Stomach (tissue), 9 donors: ENCODE data around the gene BRK1. TPM values are rescaled to one million over a fixed set of nuclear protein-coding genes. Genes with fewer than 3 reads are reported as not detected.
"Not testable (repeated sequence)": the region's sequence is repeated elsewhere in the genome, so short reads cannot be mapped to it uniquely, and the experiment has no call there.

ENCODE experiments used
- DNase-seq, 2 donors: peaks; one replicate each; pipeline versions ENCODE4 v3.0.0 to v3.0.0-alpha.2; 2013 to 2019
- H3K27ac ChIP-seq, 5 donors: fragments of 200-600 bp in 4 of 5; sonication (generic) in 4 of 5; one replicate each; pipeline ENCODE4 v1.5.1; 2013 to 2019; ENCODE audit warnings: mild to moderate bottlenecking in 1 of 5, moderate library complexity in 1 of 5
- H3K27me3 ChIP-seq, 3 donors: fragments of 200-600 bp; sonication (generic); one replicate each; pipeline ENCODE4 v1.5.1; 2017 to 2019; ENCODE audit warnings: mixed run types in 1 of 3
- H3K36me3 ChIP-seq, 4 donors: fragments of 200-600 bp; sonication (generic); 1 replicate in 3 of 4; 2 replicates in 1 of 4; pipeline ENCODE4 v1.5.1; 2016 to 2019
- H3K4me1 ChIP-seq, 4 donors: fragments of 200-600 bp; sonication (generic); one replicate each; pipeline ENCODE4 v1.5.1; 2016 to 2019
- H3K4me3 ChIP-seq, 4 donors: fragments of 200-600 bp; sonication (generic) in 3 of 4; one replicate each; pipeline ENCODE4 v1.5.1; 2016 to 2019; ENCODE audit warnings: mild to moderate bottlenecking in 1 of 4
- H3K9me3 ChIP-seq, 4 donors: fragments of 200-600 bp; sonication (generic); one replicate each; pipeline ENCODE4 v1.5.1; 2016 to 2019
- EP300 ChIP-seq: sonication (generic); formaldehyde crosslinking; IDR thresholded peaks from one replicate; pipeline ENCODE4 v1.6.1; 2017; ENCODE audit warnings: antibody characterized with exemption
- POLR2A ChIP-seq, 4 donors: fragments of 450-650 bp; IDR thresholded peaks; one replicate each; pipeline ENCODE4 v1.6.1; 2016; ENCODE audit warnings: antibody characterized with exemption in 4 of 4, control low read depth in 2 of 4, mild to moderate bottlenecking in 1 of 4, moderate library complexity in 1 of 4
- POLR2AphosphoS5 ChIP-seq, 3 donors: sonication (generic); formaldehyde crosslinking; IDR thresholded peaks; one replicate each; pipeline ENCODE4 v1.6.1; 2016; ENCODE audit warnings: antibody characterized with exemption in 3 of 3
- WGBS, 5 donors: extraction: QIAGEN DNeasy Blood & Tissue Kit in 3 of 5; methylation state at CpG; one replicate each; pipeline versions ENCODE4 v1.1.5 to v1.1.7; 2013 to 2018; 5-methylcytosine and 5-hydroxymethylcytosine counted together
- intact Hi-C: fragments of 100-400 bp; cut with DNase I; formaldehyde crosslinking; loops from one replicate; pipeline ENCODE4 v1.15.1; 2023; ENCODE audit warnings: low total_unique reads
- polyA plus RNA-seq, 3 donors: library from polyadenylated mRNA; stranded (reverse); fragments of 200-250 nt; gene quantifications; one replicate each; pipeline ENCODE4 v1.2.3, GENCODE V29; 2013
- total RNA-seq, 5 donors: library from RNA; depleted of rRNA; stranded (reverse); fragments of >200 nt; gene quantifications; one replicate each; pipeline versions ENCODE4 v1.1.0 to v1.2.3, GENCODE V29; 2014 to 2016
- TF ChIP-seq, protein P1 (sequence below), 7 experiments: fragments of 450-650 bp in 4 of 7; fragments of 200-600 bp in 3 of 7; sonication (generic) in 3 of 7; IDR thresholded peaks; one replicate each; pipeline ENCODE4 v1.5.1; 2016 to 2019; ENCODE audit warnings: antibody characterized with exemption in 7 of 7, control low read depth in 2 of 7, mild to moderate bottlenecking in 1 of 7
- donor health status: healthy with polysubstance abuse.
- donor health status: Bipolar disorder and iron deficiency.
- donor health status: healthy.

Gene BRK1
- total and polyA plus RNA-seq, 8 donors = 14.5 to 262 (median 109) TPM

DNA sequence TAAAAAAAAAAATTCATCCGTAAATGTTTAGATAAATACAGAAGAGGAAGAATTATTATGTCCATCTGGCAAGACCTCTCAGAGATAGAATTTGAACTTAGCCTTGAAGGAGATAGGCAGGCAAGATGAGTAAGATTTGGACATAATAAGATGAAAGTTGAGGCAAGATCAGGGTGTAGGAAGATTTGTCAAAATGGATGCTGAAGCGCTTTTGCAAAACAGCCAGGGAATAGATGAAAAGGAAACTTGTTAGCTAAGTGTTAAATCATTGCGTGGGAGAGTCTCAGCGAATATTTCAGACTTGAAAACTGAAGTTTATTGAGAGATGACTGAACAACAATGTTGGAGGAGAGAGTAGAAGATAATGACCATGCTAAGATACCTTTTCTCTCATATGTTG, 7.2 kb downstream of the BRK1 start:
- Histone ChIP-seq H3K9me3 (no peaks in the 10 kb centered on the region), H3K4me3 (no peak overlapping the region), H3K27ac (no peak overlapping the region), H3K36me3 (peaks cover 30 to 72% (median 68%) of the 10 kb centered on the region in 4 donors), H3K4me1 (peaks cover 0 to 26% (median 15%) of the 10 kb centered on the region in 4 donors), H3K27me3 (no peaks in the 10 kb centered on the region)
- no peak for DNase-seq
- TF ChIP-seq, protein P1, sequence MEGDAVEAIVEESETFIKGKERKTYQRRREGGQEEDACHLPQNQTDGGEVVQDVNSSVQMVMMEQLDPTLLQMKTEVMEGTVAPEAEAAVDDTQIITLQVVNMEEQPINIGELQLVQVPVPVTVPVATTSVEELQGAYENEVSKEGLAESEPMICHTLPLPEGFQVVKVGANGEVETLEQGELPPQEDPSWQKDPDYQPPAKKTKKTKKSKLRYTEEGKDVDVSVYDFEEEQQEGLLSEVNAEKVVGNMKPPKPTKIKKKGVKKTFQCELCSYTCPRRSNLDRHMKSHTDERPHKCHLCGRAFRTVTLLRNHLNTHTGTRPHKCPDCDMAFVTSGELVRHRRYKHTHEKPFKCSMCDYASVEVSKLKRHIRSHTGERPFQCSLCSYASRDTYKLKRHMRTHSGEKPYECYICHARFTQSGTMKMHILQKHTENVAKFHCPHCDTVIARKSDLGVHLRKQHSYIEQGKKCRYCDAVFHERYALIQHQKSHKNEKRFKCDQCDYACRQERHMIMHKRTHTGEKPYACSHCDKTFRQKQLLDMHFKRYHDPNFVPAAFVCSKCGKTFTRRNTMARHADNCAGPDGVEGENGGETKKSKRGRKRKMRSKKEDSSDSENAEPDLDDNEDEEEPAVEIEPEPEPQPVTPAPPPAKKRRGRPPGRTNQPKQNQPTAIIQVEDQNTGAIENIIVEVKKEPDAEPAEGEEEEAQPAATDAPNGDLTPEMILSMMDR (IDR thresholded peaks at IDR 0.05) = no peak
- TF ChIP-seq POLR2A (IDR thresholded peaks at IDR 0.05) (no peak), EP300 (no peak), POLR2AphosphoS5 (IDR thresholded peaks at IDR 0.05) (no peak)
- WGBS, 5 donors = 88 to 93% (median 90%) methylated on average over 4 of the region's 4 CpGs
- intact Hi-C loops = no loop called here

DNA sequence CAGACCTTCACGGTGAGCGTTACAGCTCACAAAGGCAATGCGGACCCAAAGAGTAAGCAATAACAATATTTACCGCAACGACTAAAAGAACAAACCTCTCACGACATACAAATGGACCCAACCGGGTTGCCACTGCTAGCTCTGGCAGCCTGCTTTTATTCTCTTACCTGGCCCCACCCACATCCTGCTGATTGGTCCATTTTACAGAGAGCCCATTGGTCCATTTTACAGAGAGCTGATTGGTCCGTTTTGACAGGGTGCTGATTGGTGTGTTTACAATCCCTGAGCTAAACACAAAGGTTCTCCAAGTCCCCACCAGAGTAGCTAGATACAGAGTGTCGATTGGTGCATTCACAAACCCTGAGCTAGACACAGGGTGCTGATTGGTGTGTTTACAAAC, 20.4 kb downstream of the BRK1 start:
- 93 to 97% (median 93%) methylated on average over 9 of the region's 9 CpGs for WGBS, 5 donors
- H3K27ac ChIP-seq, H3K27me3 ChIP-seq, DNase-seq, H3K4me3 ChIP-seq, H3K36me3 ChIP-seq, H3K4me1 ChIP-seq, H3K9me3 ChIP-seq, intact Hi-C loops: not testable (repeated sequence)

DNA sequence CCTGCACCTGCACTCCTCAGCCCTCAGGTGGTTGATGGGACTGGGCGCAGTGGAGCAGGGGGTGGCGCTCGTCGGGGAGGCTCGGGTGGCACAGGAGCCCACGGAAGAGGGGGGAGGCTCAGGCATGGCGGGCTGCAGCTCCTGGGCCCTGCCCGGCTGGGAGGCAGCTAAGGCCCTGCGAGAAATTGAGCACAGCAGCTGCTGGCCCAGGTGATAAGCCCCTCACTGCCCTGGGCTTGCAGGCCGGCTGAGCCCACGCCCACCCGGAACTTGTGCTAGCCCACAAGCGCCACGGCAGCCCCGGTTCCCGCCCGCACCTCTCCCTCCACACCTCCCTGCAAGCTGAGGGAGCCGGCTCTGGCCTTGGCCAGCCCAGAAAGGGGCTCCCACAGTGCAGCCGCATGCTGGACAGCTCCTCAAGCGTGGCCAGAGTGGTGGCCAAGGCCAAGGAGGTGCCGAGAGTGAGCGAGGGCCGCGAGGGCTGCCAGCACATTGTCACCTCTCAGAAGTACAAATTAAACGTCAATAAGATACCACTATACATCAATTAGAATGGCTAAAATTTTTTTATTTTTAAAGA, 21.0 kb downstream of the BRK1 start:
- Histone ChIP-seq H3K27me3 (no peaks in the 10 kb centered on the region), H3K9me3 (no peaks in the 10 kb centered on the region), H3K4me3 (no peak overlapping the region), H3K27ac (no peak overlapping the region), H3K36me3 (peaks cover 0 to 4% (median 0%) of the 10 kb centered on the region in 4 donors), H3K4me1 (peaks cover 0 to 4% (median 0%) of the 10 kb centered on the region in 4 donors)
- no peak for DNase-seq
- TF ChIP-seq, protein P1 (IDR thresholded peaks at IDR 0.05) = no peak
- TF ChIP-seq EP300 (no peak), POLR2AphosphoS5 (IDR thresholded peaks at IDR 0.05) (no peak), POLR2A (IDR thresholded peaks at IDR 0.05) (no peak)
- 91 to 94% (median 92%) methylated on average over 11 to 25 of the region's 25 CpGs for WGBS, 5 donors
- intact Hi-C loops = no loop called here

DNA sequence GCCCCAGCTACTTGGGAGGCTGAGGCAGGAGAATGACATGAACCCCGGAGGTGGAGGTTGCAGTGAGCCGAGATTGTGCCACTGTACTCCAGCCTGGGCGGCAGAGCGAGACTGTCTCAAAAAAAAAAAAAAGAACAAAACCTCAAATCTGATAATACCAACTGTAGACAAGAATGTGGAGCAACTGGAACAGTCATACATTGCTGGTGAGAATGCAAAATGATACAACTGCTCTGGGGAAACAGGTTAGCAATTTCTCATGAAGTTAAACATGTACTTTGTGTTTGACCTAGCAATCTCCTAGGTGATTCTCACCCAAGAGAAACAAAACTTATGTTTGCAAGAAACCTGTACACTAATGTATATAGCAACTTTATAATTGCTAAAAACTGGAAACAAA, 21.7 kb downstream of the BRK1 start:
- intact Hi-C loops = no loop called here
- Histone ChIP-seq H3K9me3 (no peaks in the 10 kb centered on the region), H3K4me3 (no peak overlapping the region), H3K27me3 (no peaks in the 10 kb centered on the region), H3K4me1 (peaks cover 0 to 4% (median 0%) of the 10 kb centered on the region in 4 donors), H3K36me3 (no peaks in the 10 kb centered on the region), H3K27ac (no peak overlapping the region)
- 32 to 64% (median 43%) methylated on average over 4 of the region's 4 CpGs for WGBS, 5 donors
- TF ChIP-seq POLR2A (IDR thresholded peaks at IDR 0.05) (no peak), POLR2AphosphoS5 (IDR thresholded peaks at IDR 0.05) (no peak), EP300 (no peak)
- TF ChIP-seq, protein P1 (IDR thresholded peaks at IDR 0.05) = no peak
- peak in 1 of 2 donors; percentile 22 for DNase-seq

GRCh38 chr3:10140996-10141546, 25.6 kb downstream of the BRK1 start:
- H3K36me3 ChIP-seq = peaks cover 0 to 3% (median 0%) of the 10 kb centered on the region in 4 donors
- no peak for DNase-seq
- intact Hi-C loops = no loop called here
- TF ChIP-seq EP300 = no peak
- TF ChIP-seq, protein P1 (IDR thresholded peaks at IDR 0.05) = no peak
- no peak for TF ChIP-seq POLR2A (IDR thresholded peaks at IDR 0.05)
- TF ChIP-seq POLR2AphosphoS5 (IDR thresholded peaks at IDR 0.05) = no peak
- H3K4me1 ChIP-seq = peaks cover 15 to 42% (median 35%) of the 10 kb centered on the region in 4 donors
- H3K27ac ChIP-seq = peak overlapping the region; percentile 87 to 96 (median 95)
- no peaks in the 10 kb centered on the region for H3K9me3 ChIP-seq
- 82 to 88% (median 84%) methylated on average over 23 of the region's 23 CpGs for WGBS, 5 donors
- H3K4me3 ChIP-seq = peak overlapping the region; percentile 62 to 70 (median 67)
- no peaks in the 10 kb centered on the region for H3K27me3 ChIP-seq
